GM18951 (cell line): ENCODE measurements around the gene SLC30A1.
"Not testable (repeated sequence)": the region's sequence is repeated elsewhere in the genome, so short reads cannot be mapped to it uniquely, and the experiment has no call there.

Source experiments
- POLR2A ChIP-seq: IDR thresholded peaks from 4 replicates; pipeline ENCODE4 v1.6.1; 2011; ENCODE audit warnings: mild to moderate bottlenecking; ENCODE audit not compliant: insufficient read length, insufficient read depth; ENCODE audit errors: extremely low read depth
- in situ Hi-C: fragments of 300-500 bp; cut with MboI; formaldehyde crosslinking; loops from one replicate; pipeline ENCODE4 v1.12.0; 2022; ENCODE audit warnings: low sequenced_read_pairs, mixed read lengths, inconsistent platforms; ENCODE audit not compliant: unreplicated experiment

Gene SLC30A1

GRCh38 chr1:211557894-211558625, 20.9 kb downstream of the SLC30A1 start:
- in situ Hi-C loops, result no loop called here
- no peak for TF ChIP-seq POLR2A

- in situ Hi-C loops, result no loop called here
- TF ChIP-seq POLR2A, result no peak
These were observed 25.4 kb downstream of the SLC30A1 start for GRCh38 chr1:211553549-211553948.

GRCh38 chr1:211551638-211552460, 27.1 kb downstream of the SLC30A1 start:
- in situ Hi-C loops, result no loop called here
- TF ChIP-seq POLR2A, result no peak

DNA sequence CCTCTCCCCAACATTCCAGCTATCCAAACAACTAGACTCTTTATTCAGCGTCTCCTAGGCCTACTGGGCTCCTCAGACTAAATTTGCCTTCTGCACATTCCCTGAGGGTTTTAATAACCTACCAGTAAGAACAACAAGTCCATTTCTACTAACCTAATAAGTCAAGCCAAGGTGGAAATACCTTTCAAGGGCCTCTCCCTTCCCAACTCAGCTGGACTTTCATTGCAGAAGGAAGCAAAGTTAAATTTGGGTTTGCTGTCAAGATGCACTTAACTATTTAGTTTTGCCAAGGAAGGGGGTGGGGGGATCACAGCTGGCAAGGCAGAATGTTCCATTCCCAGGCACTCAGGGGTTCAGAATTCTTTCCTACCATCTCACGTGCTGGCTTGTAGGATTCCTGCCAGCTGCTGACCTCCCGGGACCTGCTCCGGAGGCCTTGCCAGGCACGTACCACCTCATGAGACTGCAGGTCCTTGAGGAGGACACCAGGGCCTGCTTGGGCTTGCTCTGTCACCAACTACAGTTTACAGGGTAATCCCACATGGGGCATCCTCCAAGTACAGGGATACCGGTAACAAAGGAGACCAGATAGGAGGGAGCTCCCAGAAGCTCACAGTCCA, 29.8 kb downstream of the SLC30A1 start:
- in situ Hi-C loops, result no loop called here
- no peak for TF ChIP-seq POLR2A

GRCh38 chr1:211548321-211549091, 30.5 kb downstream of the SLC30A1 start:
- no peak for TF ChIP-seq POLR2A
- in situ Hi-C loops, result no loop called here

- in situ Hi-C loops, result no loop called here
- TF ChIP-seq POLR2A, result no peak
These were observed 31.3 kb downstream of the SLC30A1 start for GRCh38 chr1:211547710-211548109.

- in situ Hi-C loops, result no loop called here
- no peak for TF ChIP-seq POLR2A
These were observed 32.4 kb downstream of the SLC30A1 start for GRCh38 chr1:211546543-211546942.

DNA sequence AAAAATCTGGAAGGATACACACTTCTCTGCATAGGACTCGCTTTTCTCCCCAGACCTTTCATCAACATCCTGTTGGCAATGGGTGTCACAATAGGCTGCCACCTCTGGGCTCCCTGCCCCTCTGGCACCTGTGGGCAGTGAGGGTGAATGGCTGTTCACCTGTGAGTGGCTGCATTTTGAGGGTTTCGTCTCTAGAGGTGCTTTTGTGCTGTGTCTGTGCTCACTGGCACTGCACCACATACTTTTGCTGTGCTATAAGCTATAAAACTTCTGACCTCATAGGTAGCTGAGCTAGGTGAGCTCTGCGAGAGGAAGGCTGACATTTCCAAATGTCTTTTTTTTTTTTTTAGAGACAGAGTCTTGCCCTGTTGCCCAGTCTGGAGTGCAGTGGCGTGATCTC, 35.9 kb downstream of the SLC30A1 start:
- TF ChIP-seq POLR2A, result no peak
- in situ Hi-C loops, result no loop called here

GRCh38 chr1:211541720-211542477, 37.1 kb downstream of the SLC30A1 start:
- in situ Hi-C loops, result no loop called here
- no peak for TF ChIP-seq POLR2A

DNA sequence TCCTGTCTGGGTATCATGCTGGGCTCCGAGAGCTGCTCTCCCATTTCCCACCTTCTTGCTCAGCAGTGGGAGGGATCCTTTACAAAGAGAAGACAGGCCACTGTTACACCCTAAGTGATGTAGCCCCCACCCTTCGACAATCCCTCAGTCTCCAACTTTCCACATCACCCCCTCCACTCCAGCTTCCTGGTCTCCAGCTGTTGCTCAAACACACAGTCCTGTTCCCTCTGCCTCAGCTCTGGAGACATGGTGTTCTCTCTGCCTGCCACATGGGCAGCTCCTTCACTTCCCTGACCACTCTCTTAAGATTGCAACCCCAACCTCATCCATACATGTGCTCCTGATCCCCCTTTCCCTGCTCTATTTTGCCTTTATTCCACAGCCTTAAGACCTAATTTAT, 37.7 kb downstream of the SLC30A1 start:
- no peak for TF ChIP-seq POLR2A
- in situ Hi-C loops, result no loop called here

DNA sequence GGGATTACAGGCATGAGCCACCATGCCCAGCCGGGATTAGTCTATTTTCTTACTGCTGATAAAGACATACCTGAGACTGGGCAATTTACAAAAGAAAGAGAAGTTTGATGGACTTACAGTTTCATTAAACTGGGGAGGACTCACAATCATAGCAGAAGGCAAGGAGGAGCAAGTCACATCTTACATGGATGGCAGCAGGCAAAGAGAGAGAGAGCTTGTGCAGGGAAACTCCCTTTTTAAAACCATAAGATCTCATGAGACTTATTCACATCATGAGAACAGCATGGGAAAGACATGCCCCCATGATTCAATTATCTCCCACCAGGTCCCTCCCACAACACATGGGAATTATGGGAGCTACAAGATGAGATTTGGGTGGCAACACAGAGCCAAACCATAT, 38.1 kb downstream of the SLC30A1 start:
- in situ Hi-C loops, result not testable (repeated sequence)

- in situ Hi-C loops, result no loop called here
These were observed 40.7 kb downstream of the SLC30A1 start for GRCh38 chr1:211538287-211538686.

More at GRCh38 chr1:211538287-211538686, 40.7 kb downstream of the SLC30A1 start:
- TF ChIP-seq POLR2A, result no peak
